AG09309 (cell line): ENCODE results near the gene PSMC6.

Experiments used
- DNase-seq: peaks from one replicate; pipeline ENCODE4 v3.0.0-alpha.2; 2010; ENCODE audit warnings: low read depth
- H3K4me3 ChIP-seq: 2 replicates; pipeline ENCODE4 v1.5.1; 2011; ENCODE audit warnings: mild to moderate bottlenecking, low read depth, low read length, moderate library complexity; ENCODE audit not compliant: control insufficient read depth
- CTCF ChIP-seq: IDR thresholded peaks from 2 replicates; pipeline ENCODE4 v1.5.1; 2011; ENCODE audit warnings: mild to moderate bottlenecking, low read depth, low read length, inconsistent platforms; ENCODE audit not compliant: insufficient read depth, control insufficient read depth; ENCODE audit errors: missing control alignments

Gene PSMC6

GRCh38 chr14:52776816-52777215 lies 69.8 kb downstream of the PSMC6 start:
- no peak for DNase-seq
- no peak for TF ChIP-seq CTCF
- H3K4me3 ChIP-seq, result no peak overlapping the region
